Thyroid gland (tissue), 4 donors: ENCODE results near the gene LRIG1. TPM values are rescaled to one million over a fixed set of nuclear protein-coding genes. Genes with fewer than 3 reads are reported as not detected.

Experiments used
- DNase-seq, 2 donors: peaks; one replicate each; pipeline ENCODE4 v3.0.0-alpha.2; 2019
- H3K27ac ChIP-seq, 3 donors: fragments of 200-600 bp; sonication (generic); 1 replicate in 2 of 3; 2 replicates in 1 of 3; pipeline ENCODE4 v1.5.1; 2016 to 2019; ENCODE audit warnings: mild to moderate bottlenecking in 1 of 3, moderate library complexity in 1 of 3
- H3K27me3 ChIP-seq: fragments of 200-600 bp; sonication (generic); one replicate; pipeline ENCODE4 v1.5.1; 2019
- H3K36me3 ChIP-seq, 2 donors: fragments of 200-600 bp; sonication (generic); one replicate each; pipeline ENCODE4 v1.5.1; 2016 to 2019
- H3K4me1 ChIP-seq, 2 donors: fragments of 200-600 bp; sonication (generic); one replicate each; pipeline ENCODE4 v1.5.1; 2017 to 2019
- H3K4me3 ChIP-seq, 3 donors: fragments of 200-600 bp; sonication (generic); replicated peaks in 1 of 3; 1 replicate in 2 of 3; 2 replicates in 1 of 3; pipeline ENCODE4 v1.5.1; 2016; ENCODE audit warnings: mild to moderate bottlenecking in 1 of 3
- H3K9me3 ChIP-seq: fragments of 200-600 bp; sonication (generic); one replicate; pipeline ENCODE4 v1.5.1; 2017
- CTCF ChIP-seq, 6 experiments: fragments of 200-600 bp in 3 of 6; fragments of 450-650 bp in 3 of 6; sonication (generic) in 3 of 6; IDR thresholded peaks; one replicate each; pipeline ENCODE4 v1.5.1; 2016 to 2019; ENCODE audit warnings: antibody characterized with exemption in 6 of 6, mild to moderate bottlenecking in 2 of 6, inconsistent platforms in 1 of 6, moderate library complexity in 1 of 6
- POLR2A ChIP-seq, 2 donors: fragments of 450-650 bp; IDR thresholded peaks; one replicate each; pipeline ENCODE4 v1.6.1; 2017; ENCODE audit warnings: antibody characterized with exemption in 2 of 2, mild to moderate bottlenecking in 2 of 2, moderate library complexity in 1 of 2
- WGBS, 2 donors: methylation state at CpG; one replicate each; pipeline ENCODE4 v1.1.5; 2017; 5-methylcytosine and 5-hydroxymethylcytosine counted together
- intact Hi-C: fragments of 100-400 bp; cut with DNase I; formaldehyde crosslinking; loops from one replicate; pipeline ENCODE4 v1.15.1; 2023
- total RNA-seq, 4 donors: library from RNA; depleted of rRNA; stranded (reverse); fragments of >200 nt; gene quantifications; one replicate each; pipeline ENCODE4 v1.2.3, GENCODE V29; 2016

Gene LRIG1
- total RNA-seq, 4 donors from 2014 or later = 45.8 to 69.7 (median 61.7) TPM

GRCh38 chr3:66463730-66464511, 36.9 kb downstream of the LRIG1 start:
- TF ChIP-seq CTCF (IDR thresholded peaks at IDR 0.05) (no peak), POLR2A (IDR thresholded peaks at IDR 0.05) (no peak)
- intact Hi-C loops = no loop called here
- no peak for DNase-seq
- Histone ChIP-seq H3K9me3 (no peaks in the 10 kb centered on the region), H3K4me1 (peaks cover 11 to 25% of the 10 kb centered on the region in 2 donors), H3K4me3 (no peak overlapping the region), H3K27me3 (no peaks in the 10 kb centered on the region), H3K36me3 (no peaks in the 10 kb centered on the region), H3K27ac (no peak overlapping the region)
- WGBS, 2 donors = 82 to 84% methylated on average over 9 of the region's 9 CpGs

DNA sequence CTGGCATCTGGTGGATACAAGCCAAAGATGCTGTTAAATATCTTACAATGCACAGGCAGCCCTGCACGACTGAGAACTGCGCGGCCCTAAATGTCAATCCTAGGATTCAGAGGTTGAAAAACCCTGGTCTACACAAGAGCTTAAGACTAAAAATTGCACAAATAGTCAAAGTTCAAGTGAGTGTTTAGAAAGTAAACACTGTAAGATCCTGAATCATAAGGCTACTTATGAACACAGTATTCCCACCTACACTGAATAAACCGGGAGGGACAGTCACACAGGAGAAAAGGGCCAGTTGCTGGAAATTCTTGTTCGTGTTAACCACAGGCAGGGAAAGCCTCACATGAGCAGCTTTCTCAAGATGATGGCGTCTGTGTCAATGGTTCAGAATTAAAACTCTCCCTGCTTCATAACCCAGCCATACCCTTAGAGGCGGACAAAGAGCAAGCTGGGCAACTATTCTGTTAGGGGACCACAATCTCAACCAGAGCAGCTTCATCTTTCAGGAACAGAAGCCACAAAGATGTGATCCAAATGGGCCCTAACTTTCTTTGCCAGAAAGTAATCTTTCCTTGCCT, 37.7 kb downstream of the LRIG1 start:
- no peak overlapping the region for H3K27ac ChIP-seq
- WGBS, 2 donors = 90 to 92% methylated on average over 7 of the region's 7 CpGs
- no peaks in the 10 kb centered on the region for H3K27me3 ChIP-seq
- TF ChIP-seq POLR2A (IDR thresholded peaks at IDR 0.05) (no peak), CTCF (IDR thresholded peaks at IDR 0.05) (no peak)
- DNase-seq = no peak
- peaks cover 11 to 22% of the 10 kb centered on the region in 2 donors for H3K4me1 ChIP-seq
- H3K4me3 ChIP-seq = no peak overlapping the region
- intact Hi-C loops = no loop called here
- H3K9me3 ChIP-seq = no peaks in the 10 kb centered on the region
- no peaks in the 10 kb centered on the region for H3K36me3 ChIP-seq

- DNase-seq = no peak
- Histone ChIP-seq H3K4me3 (no peak overlapping the region), H3K9me3 (no peaks in the 10 kb centered on the region), H3K27me3 (no peaks in the 10 kb centered on the region), H3K36me3 (no peaks in the 10 kb centered on the region), H3K27ac (no peak overlapping the region), H3K4me1 (peaks cover 18 to 22% of the 10 kb centered on the region in 2 donors)
- intact Hi-C loops = no loop called here
- no peak for TF ChIP-seq CTCF (IDR thresholded peaks at IDR 0.05)
- no peak for TF ChIP-seq POLR2A (IDR thresholded peaks at IDR 0.05)
- 80 to 89% methylated on average over 4 of the region's 4 CpGs for WGBS, 2 donors
These were observed 43.6 kb downstream of the LRIG1 start for GRCh38 chr3:66457252-66457651.

DNA sequence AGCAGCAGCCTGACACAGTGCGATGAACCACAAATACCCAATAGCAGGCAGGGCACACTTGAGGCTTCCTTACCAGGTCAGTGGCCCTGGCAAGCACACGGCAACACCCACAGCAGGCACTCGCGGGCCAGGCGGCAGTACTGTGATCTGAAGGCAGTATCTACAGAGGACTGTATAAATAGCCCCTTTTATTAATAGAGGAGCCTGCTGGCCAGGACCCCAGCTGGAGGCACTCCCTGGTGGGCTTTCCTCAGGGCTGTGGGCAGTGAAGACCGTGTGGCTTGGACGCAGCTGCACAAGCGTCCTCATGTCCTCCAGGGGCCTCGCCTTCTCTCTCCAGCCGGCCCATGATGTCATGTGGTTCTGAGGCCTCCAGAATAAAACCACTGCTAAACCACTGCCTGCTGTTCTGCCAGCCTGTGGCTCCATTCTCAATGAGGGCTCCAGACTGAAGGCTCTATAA, 44.1 kb downstream of the LRIG1 start:
- no peak for TF ChIP-seq CTCF (IDR thresholded peaks at IDR 0.05)
- TF ChIP-seq POLR2A (IDR thresholded peaks at IDR 0.05) = no peak
- Histone ChIP-seq H3K36me3 (no peaks in the 10 kb centered on the region), H3K4me1 (peaks cover 22 to 27% of the 10 kb centered on the region in 2 donors), H3K27me3 (no peaks in the 10 kb centered on the region), H3K27ac (no peak overlapping the region), H3K9me3 (no peaks in the 10 kb centered on the region), H3K4me3 (no peak overlapping the region)
- 78 to 81% methylated on average over 7 to 10 of the region's 10 CpGs for WGBS, 2 donors
- intact Hi-C loops = no loop called here
- DNase-seq = peak in 1 of 2 donors; percentile 15

- 86 to 87% methylated on average over 8 of the region's 8 CpGs for WGBS, 2 donors
- Histone ChIP-seq H3K27me3 (no peaks in the 10 kb centered on the region), H3K4me1 (peaks cover 41 to 47% of the 10 kb centered on the region in 2 donors), H3K36me3 (no peaks in the 10 kb centered on the region), H3K4me3 (no peak overlapping the region), H3K27ac (peak overlapping the region in 1 of 3 donors; percentile 9), H3K9me3 (no peaks in the 10 kb centered on the region)
- intact Hi-C loops = no loop called here
- DNase-seq = no peak
- TF ChIP-seq CTCF (IDR thresholded peaks at IDR 0.05) (no peak), POLR2A (IDR thresholded peaks at IDR 0.05) (no peak)
These were observed 46.4 kb downstream of the LRIG1 start for GRCh38 chr3:66454464-66454859.
